DOHH2 (cell line): ENCODE data around the gene MYL12B.

ENCODE experiments used
- EZH2phosphoT487 ChIP-seq: fragments of 200-600 bp; sonication (generic); IDR thresholded peaks from 2 replicates; pipeline ENCODE4 v1.6.1; 2017; ENCODE audit warnings: borderline replicate concordance, mild to moderate bottlenecking, antibody characterized with exemption, low read length, moderate library complexity, mixed read lengths
- TF ChIP-seq, protein P1 (sequence below): fragments of 200-600 bp; sonication (generic); IDR thresholded peaks from one replicate; pipeline ENCODE4 v1.5.1; 2014; ENCODE audit warnings: antibody characterized with exemption, mild to moderate bottlenecking, low read depth, low read length; ENCODE audit not compliant: poor library complexity, severe bottlenecking

DNA sequence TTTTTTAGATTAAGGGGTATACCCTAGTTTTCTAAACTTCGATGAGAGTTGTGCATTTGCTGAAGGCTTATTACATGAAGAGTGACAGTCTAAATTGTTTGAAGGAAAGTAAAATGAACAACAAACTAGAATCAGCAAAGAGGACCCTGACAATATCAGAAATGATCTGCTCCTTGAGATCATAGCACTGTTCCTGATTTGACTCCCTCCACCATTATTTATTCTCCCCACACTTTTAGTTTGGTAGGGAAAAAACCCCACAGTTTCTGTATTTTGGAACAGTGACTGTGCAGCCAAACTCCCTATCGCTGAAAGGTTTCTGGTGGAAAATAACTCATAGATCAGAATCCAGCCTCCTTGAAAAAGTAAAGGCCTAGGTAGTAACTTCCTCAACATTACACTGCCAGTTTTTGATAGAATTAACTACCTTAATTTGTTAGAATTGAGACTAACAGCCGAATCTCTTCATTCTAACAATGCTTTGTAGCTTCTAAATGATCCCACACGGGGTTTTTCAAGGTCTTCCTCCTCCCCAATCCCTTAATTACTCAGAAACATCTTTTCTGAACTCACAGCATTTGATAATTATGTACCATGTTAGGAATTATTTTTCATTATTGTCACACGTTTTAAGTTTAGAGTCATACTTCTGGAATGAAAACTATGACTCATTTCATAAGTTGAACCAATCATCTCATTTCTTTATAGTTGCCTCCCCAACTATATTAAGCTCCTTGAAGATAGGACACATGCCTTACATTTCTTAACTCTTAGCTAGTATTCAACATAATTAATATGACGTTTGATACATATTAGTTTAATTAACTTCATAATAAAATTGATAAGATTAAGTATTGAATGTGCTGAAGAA is 11.5 kb upstream of the MYL12B start:
- TF ChIP-seq EZH2phosphoT487 = no peak
- TF ChIP-seq, protein P1, sequence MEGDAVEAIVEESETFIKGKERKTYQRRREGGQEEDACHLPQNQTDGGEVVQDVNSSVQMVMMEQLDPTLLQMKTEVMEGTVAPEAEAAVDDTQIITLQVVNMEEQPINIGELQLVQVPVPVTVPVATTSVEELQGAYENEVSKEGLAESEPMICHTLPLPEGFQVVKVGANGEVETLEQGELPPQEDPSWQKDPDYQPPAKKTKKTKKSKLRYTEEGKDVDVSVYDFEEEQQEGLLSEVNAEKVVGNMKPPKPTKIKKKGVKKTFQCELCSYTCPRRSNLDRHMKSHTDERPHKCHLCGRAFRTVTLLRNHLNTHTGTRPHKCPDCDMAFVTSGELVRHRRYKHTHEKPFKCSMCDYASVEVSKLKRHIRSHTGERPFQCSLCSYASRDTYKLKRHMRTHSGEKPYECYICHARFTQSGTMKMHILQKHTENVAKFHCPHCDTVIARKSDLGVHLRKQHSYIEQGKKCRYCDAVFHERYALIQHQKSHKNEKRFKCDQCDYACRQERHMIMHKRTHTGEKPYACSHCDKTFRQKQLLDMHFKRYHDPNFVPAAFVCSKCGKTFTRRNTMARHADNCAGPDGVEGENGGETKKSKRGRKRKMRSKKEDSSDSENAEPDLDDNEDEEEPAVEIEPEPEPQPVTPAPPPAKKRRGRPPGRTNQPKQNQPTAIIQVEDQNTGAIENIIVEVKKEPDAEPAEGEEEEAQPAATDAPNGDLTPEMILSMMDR = no peak
